Ecto neural progenitor cell (in vitro differentiated cells): Measurements from ENCODE around the gene DLX2.
A peak's percentile ranks its signal among the peaks of the same experiment; 100 is the strongest.
"Not testable (repeated sequence)": the region's sequence is repeated elsewhere in the genome, so short reads cannot be mapped to it uniquely, and the experiment has no call there.

ENCODE experiments used
- DNase-seq: peaks from one replicate; pipeline ENCODE4 v3.0.0-alpha.2; 2018; ENCODE audit warnings: low spot score

The DLX2 gene

GRCh38 chr2:172083628-172084394 is 18.9 kb downstream of the DLX2 start:
- DNase-seq = no peak

- peak; percentile 62 for DNase-seq
Observed at GRCh38 chr2:172082944-172083627, 19.6 kb downstream of the DLX2 start.

- DNase-seq = no peak
Observed at GRCh38 chr2:172082105-172082943, 20.4 kb downstream of the DLX2 start.

GRCh38 chr2:172081221-172082022 is 21.3 kb downstream of the DLX2 start:
- no peak for DNase-seq

- no peak for DNase-seq
Observed at GRCh38 chr2:172080641-172081220, 22.0 kb downstream of the DLX2 start.

GRCh38 chr2:172079838-172080640 is 22.7 kb downstream of the DLX2 start:
- no peak for DNase-seq

GRCh38 chr2:172079416-172079815 is 23.3 kb downstream of the DLX2 start:
- no peak for DNase-seq

GRCh38 chr2:172074254-172074653 is 28.4 kb downstream of the DLX2 start:
- no peak for DNase-seq

- no peak for DNase-seq
Observed at GRCh38 chr2:172073518-172073917, 29.2 kb downstream of the DLX2 start.

- no peak for DNase-seq
Observed at GRCh38 chr2:172072706-172073105, 30.0 kb downstream of the DLX2 start.

GRCh38 chr2:172072303-172072702 is 30.4 kb downstream of the DLX2 start:
- no peak for DNase-seq

- DNase-seq = no peak
Observed at GRCh38 chr2:172070936-172071335, 31.8 kb downstream of the DLX2 start.

- not testable (repeated sequence) for DNase-seq
Observed at GRCh38 chr2:172067905-172068304, 34.8 kb downstream of the DLX2 start.

- DNase-seq = no peak
Observed at GRCh38 chr2:172066394-172066886, 36.3 kb downstream of the DLX2 start.

GRCh38 chr2:172065111-172065510 is 37.6 kb downstream of the DLX2 start:
- DNase-seq = no peak

- no peak for DNase-seq
Observed at GRCh38 chr2:172063446-172063845, 39.3 kb downstream of the DLX2 start.

- DNase-seq = no peak
Observed at GRCh38 chr2:172062402-172063004, 40.2 kb downstream of the DLX2 start.

- not testable (repeated sequence) for DNase-seq
Observed at GRCh38 chr2:172060118-172060517, 42.6 kb downstream of the DLX2 start.

GRCh38 chr2:172058660-172059059 is 44.0 kb downstream of the DLX2 start:
- no peak for DNase-seq

- DNase-seq = no peak
Observed at GRCh38 chr2:172056293-172056692, 46.4 kb downstream of the DLX2 start.
